Ishikawa (cell line): Measurements from ENCODE around the gene TMEM267.

Source experiments
- CREB1 ChIP-seq: IDR thresholded peaks from 2 replicates; pipeline ENCODE4 v1.6.1; 2012; ENCODE audit warnings: low read depth
- EP300 ChIP-seq: IDR thresholded peaks from 2 replicates; pipeline ENCODE4 v1.6.1; 2012; ENCODE audit warnings: borderline replicate concordance
- FOXM1 ChIP-seq: IDR thresholded peaks from 2 replicates; pipeline ENCODE4 v1.6.1; 2012; ENCODE audit warnings: low read depth, borderline replicate concordance
- MAX ChIP-seq: IDR thresholded peaks from 2 replicates; pipeline ENCODE4 v1.6.1; 2012
- RAD21 ChIP-seq: IDR thresholded peaks from 2 replicates; pipeline ENCODE4 v1.6.1; 2012; ENCODE audit warnings: low read depth
- TAF1 ChIP-seq: IDR thresholded peaks from 2 replicates; pipeline ENCODE4 v1.6.1; 2012; ENCODE audit warnings: low read depth, mild to moderate bottlenecking
- TCF12 ChIP-seq: IDR thresholded peaks from 2 replicates; pipeline ENCODE4 v1.6.1; 2012; ENCODE audit warnings: low read depth
- USF1 ChIP-seq: IDR thresholded peaks from 2 replicates; pipeline ENCODE4 v1.6.1; 2012
- YY1 ChIP-seq: IDR thresholded peaks from 2 replicates; pipeline ENCODE4 v1.6.1; 2012; ENCODE audit warnings: low read depth
- ZBTB7A ChIP-seq: IDR thresholded peaks from 2 replicates; pipeline ENCODE4 v1.6.1; 2012; ENCODE audit warnings: low read depth
- TF ChIP-seq, protein P1 (sequence below): IDR thresholded peaks from 2 replicates; pipeline ENCODE4 v1.6.1; 2012; ENCODE audit warnings: low read depth, mild to moderate bottlenecking

DNA sequence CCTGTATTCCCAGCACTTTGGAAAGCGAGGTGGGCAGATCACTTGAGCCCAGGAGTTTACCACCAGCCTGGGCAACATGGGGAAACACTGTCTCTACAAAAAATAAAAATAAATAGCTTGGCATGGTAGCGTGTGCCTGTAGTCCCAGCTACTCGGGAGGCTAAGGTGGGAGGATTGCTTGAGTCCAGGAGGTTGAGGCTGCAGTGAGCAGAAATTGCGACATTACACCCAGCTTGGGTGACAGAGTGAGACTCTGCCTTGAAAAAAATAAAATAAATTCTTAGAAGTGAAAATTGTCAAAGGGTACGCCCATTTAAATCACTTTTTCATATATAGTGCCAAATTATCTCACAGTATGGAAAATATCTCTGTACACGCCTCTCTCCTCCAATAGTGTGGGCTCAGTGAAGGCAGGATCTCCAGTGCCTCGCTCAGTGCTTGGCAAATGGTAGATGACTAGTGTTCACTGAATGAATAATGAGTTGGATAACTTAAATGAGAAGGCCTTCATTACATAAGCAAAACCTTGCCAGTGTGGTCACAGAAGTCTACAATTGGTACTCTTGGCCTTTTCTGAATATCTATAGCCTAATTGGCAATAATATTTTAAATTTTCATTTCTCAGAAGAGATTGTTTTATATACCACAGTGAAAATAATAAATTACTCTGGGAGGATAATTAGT lies 62.1 kb downstream of the TMEM267 start:
- no peak for TF ChIP-seq MAX
- no peak for TF ChIP-seq ZBTB7A
- no peak for TF ChIP-seq EP300
- TF ChIP-seq, protein P1, sequence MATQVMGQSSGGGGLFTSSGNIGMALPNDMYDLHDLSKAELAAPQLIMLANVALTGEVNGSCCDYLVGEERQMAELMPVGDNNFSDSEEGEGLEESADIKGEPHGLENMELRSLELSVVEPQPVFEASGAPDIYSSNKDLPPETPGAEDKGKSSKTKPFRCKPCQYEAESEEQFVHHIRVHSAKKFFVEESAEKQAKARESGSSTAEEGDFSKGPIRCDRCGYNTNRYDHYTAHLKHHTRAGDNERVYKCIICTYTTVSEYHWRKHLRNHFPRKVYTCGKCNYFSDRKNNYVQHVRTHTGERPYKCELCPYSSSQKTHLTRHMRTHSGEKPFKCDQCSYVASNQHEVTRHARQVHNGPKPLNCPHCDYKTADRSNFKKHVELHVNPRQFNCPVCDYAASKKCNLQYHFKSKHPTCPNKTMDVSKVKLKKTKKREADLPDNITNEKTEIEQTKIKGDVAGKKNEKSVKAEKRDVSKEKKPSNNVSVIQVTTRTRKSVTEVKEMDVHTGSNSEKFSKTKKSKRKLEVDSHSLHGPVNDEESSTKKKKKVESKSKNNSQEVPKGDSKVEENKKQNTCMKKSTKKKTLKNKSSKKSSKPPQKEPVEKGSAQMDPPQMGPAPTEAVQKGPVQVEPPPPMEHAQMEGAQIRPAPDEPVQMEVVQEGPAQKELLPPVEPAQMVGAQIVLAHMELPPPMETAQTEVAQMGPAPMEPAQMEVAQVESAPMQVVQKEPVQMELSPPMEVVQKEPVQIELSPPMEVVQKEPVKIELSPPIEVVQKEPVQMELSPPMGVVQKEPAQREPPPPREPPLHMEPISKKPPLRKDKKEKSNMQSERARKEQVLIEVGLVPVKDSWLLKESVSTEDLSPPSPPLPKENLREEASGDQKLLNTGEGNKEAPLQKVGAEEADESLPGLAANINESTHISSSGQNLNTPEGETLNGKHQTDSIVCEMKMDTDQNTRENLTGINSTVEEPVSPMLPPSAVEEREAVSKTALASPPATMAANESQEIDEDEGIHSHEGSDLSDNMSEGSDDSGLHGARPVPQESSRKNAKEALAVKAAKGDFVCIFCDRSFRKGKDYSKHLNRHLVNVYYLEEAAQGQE, result no peak
- TF ChIP-seq FOXM1, result no peak
- no peak for TF ChIP-seq CREB1
- no peak for TF ChIP-seq RAD21
- no peak for TF ChIP-seq TAF1
- no peak for TF ChIP-seq TCF12
- TF ChIP-seq YY1, result no peak
- TF ChIP-seq USF1, result no peak
